ACC112 (cell line): ENCODE measurements around the gene CUEDC1.

Experiments
- H2AFZ ChIP-seq: fragments of 200-600 bp; sonication (generic); one replicate; pipeline ENCODE4 v1.6.0; 2017; ENCODE audit warnings: antibody characterized with exemption, low read length; ENCODE audit not compliant: unreplicated experiment
- H3K27ac ChIP-seq: fragments of 200-600 bp; sonication (generic); 2 replicates; pipeline ENCODE4 v1.5.1; 2014; ENCODE audit warnings: low read depth, mild to moderate bottlenecking, antibody characterized with exemption, low read length, moderate library complexity
- H3K27me3 ChIP-seq: fragments of 200-600 bp; sonication (generic); 2 replicates; pipeline ENCODE4 v1.6.1; 2014; ENCODE audit warnings: mild to moderate bottlenecking, antibody characterized with exemption, low read length, moderate library complexity, mixed read lengths; ENCODE audit not compliant: insufficient read depth
- H3K36me3 ChIP-seq: fragments of 200-600 bp; sonication (generic); 2 replicates; pipeline ENCODE4 v1.6.1; 2016; ENCODE audit warnings: mild to moderate bottlenecking, antibody characterized with exemption, low read length, moderate library complexity, mixed read lengths; ENCODE audit not compliant: insufficient read depth
- H3K4me1 ChIP-seq: fragments of 200-600 bp; sonication (generic); one replicate; pipeline ENCODE4 v1.6.1; 2016; ENCODE audit warnings: low read length, mixed read lengths; ENCODE audit not compliant: insufficient read depth, unreplicated experiment, control insufficient read depth
- H3K4me3 ChIP-seq: fragments of 200-600 bp; sonication (generic); 2 replicates; pipeline ENCODE4 v1.5.1; 2014; ENCODE audit warnings: mild to moderate bottlenecking, low read depth, low read length
- H3K79me2 ChIP-seq: fragments of 200-600 bp; sonication (generic); one replicate; pipeline ENCODE4 v1.6.0; 2016; ENCODE audit warnings: low read length; ENCODE audit not compliant: control insufficient read depth, unreplicated experiment, insufficient read depth

CUEDC1 gene

GRCh38 chr17:57957120-57957850 is 2.1 kb upstream of the CUEDC1 start:
- H3K79me2 ChIP-seq = peaks cover 31% of the 10 kb centered on the region
- H3K4me3 ChIP-seq = no peak overlapping the region
- no peak overlapping the region for H3K27ac ChIP-seq
- H2AFZ ChIP-seq = no peak overlapping the region
- no peaks in the 10 kb centered on the region for H3K36me3 ChIP-seq
- H3K4me1 ChIP-seq = peaks cover 26% of the 10 kb centered on the region
- no peaks in the 10 kb centered on the region for H3K27me3 ChIP-seq

- Histone ChIP-seq H3K27me3 (no peaks in the 10 kb centered on the region), H3K4me1 (peaks cover 31% of the 10 kb centered on the region), H3K27ac (no peak overlapping the region), H3K79me2 (peaks cover 36% of the 10 kb centered on the region), H3K36me3 (no peaks in the 10 kb centered on the region), H2AFZ (no peak overlapping the region), H3K4me3 (no peak overlapping the region)
These were observed 1.3 kb upstream of the CUEDC1 start for GRCh38 chr17:57956291-57957119.

DNA sequence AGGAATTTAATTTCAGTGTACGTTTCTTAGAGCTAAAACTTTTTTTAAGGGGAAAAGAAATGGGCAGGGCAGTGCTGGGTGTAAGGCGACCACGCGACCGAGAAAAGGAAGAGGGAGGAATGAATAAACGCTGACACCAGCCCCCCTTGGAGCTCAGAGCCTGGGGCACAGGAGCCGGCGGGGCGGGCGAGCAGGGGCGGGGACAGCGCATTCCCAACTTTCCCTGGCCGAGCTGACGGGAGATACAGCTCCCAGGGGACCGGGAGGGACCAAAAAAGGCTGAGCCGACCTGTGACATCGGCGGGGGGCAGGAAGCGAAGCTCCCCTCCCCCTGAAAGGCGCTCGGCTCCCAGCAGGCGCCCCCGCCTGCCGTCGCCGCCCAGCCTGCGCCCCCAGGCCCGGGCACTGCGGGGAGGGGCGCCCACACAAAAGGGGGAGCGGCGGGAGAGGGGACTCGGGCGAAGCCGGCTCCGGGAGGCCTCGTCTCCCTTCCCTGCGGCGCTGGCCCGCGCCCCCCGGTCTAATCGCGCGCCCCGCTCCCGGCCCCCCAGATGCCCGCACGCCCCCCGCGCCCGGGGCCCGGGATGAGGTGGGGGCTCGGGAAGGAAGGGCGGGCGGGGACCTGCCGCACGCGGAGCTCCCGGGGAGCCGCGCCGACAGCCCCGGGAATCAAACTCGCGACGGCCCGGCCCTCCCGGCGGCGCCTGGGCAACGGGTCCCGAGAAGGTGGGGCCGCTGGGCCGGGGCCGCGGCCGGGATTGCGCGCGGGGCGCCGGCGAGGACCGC is 622 bp downstream of the CUEDC1 start:
- H3K27ac ChIP-seq = peak overlapping the region; percentile 62
- no peaks in the 10 kb centered on the region for H3K36me3 ChIP-seq
- peak overlapping the region; percentile 75 for H2AFZ ChIP-seq
- peaks cover 48% of the 10 kb centered on the region for H3K4me1 ChIP-seq
- peaks cover 49% of the 10 kb centered on the region for H3K79me2 ChIP-seq
- no peaks in the 10 kb centered on the region for H3K27me3 ChIP-seq
- peak overlapping the region; percentile 87 for H3K4me3 ChIP-seq

GRCh38 chr17:57953705-57954396 is 1.4 kb downstream of the CUEDC1 start:
- H3K27me3 ChIP-seq = no peaks in the 10 kb centered on the region
- H3K4me1 ChIP-seq = peaks cover 55% of the 10 kb centered on the region
- H2AFZ ChIP-seq = no peak overlapping the region
- H3K36me3 ChIP-seq = no peaks in the 10 kb centered on the region
- peak overlapping the region; percentile 87 for H3K4me3 ChIP-seq
- peaks cover 49% of the 10 kb centered on the region for H3K79me2 ChIP-seq
- H3K27ac ChIP-seq = peak overlapping the region; percentile 62

DNA sequence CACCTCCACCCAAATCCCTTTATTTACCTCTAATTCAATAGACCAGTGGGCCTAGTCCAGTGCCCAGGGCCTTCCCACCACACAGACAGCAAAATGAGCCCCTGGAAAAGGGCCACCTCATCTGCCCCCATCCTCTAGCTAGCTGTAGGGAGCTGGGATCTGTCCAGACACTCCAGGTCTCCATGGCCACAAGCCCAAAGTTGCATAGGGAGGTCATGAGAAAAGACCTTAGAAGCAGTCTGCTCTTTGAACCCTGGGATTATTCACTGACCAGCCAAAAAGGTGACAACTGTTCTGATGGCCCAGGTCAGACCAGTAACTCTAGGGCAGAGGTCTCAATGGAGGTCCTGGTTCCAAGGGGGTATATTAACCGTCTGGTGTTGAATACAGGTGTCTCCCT is 2.0 kb downstream of the CUEDC1 start:
- Histone ChIP-seq H3K4me1 (peaks cover 59% of the 10 kb centered on the region), H3K4me3 (peak overlapping the region; percentile 38; the same call in 1 of the 2 replicates), H3K27ac (peak overlapping the region; percentile 39; the same call in 1 of the 2 replicates), H3K27me3 (no peaks in the 10 kb centered on the region), H3K79me2 (peaks cover 52% of the 10 kb centered on the region), H2AFZ (no peak overlapping the region), H3K36me3 (no peaks in the 10 kb centered on the region)

- Histone ChIP-seq H3K27ac (peak overlapping the region; percentile 95), H3K79me2 (peaks cover 77% of the 10 kb centered on the region), H3K27me3 (no peaks in the 10 kb centered on the region), H2AFZ (no peak overlapping the region), H3K4me1 (peaks cover 79% of the 10 kb centered on the region), H3K36me3 (no peaks in the 10 kb centered on the region), H3K4me3 (no peak overlapping the region)
These were observed 5.6 kb downstream of the CUEDC1 start for GRCh38 chr17:57949649-57950048.

GRCh38 chr17:57948555-57949420 is 6.4 kb downstream of the CUEDC1 start:
- Histone ChIP-seq H3K27me3 (no peaks in the 10 kb centered on the region), H3K4me3 (peak overlapping the region; percentile 47), H3K4me1 (peaks cover 77% of the 10 kb centered on the region), H2AFZ (no peak overlapping the region), H3K36me3 (no peaks in the 10 kb centered on the region), H3K27ac (peak overlapping the region; percentile 95), H3K79me2 (peaks cover 74% of the 10 kb centered on the region)

- Histone ChIP-seq H2AFZ (no peak overlapping the region), H3K36me3 (no peaks in the 10 kb centered on the region), H3K4me3 (peak overlapping the region; percentile 47), H3K27me3 (no peaks in the 10 kb centered on the region), H3K79me2 (peaks cover 74% of the 10 kb centered on the region), H3K4me1 (peaks cover 77% of the 10 kb centered on the region), H3K27ac (peak overlapping the region; percentile 95)
These were observed 7.0 kb downstream of the CUEDC1 start for GRCh38 chr17:57948169-57948554.

- Histone ChIP-seq H3K4me1 (peaks cover 72% of the 10 kb centered on the region), H2AFZ (no peak overlapping the region), H3K4me3 (peak overlapping the region; percentile 73), H3K79me2 (peaks cover 70% of the 10 kb centered on the region), H3K36me3 (no peaks in the 10 kb centered on the region), H3K27ac (peak overlapping the region; percentile 95), H3K27me3 (no peaks in the 10 kb centered on the region)
These were observed 7.8 kb downstream of the CUEDC1 start for GRCh38 chr17:57947369-57947768.
